SH-SY5Y (cell line): Measurements from ENCODE around the gene PLEKHO2.

Source experiments
- GATA2 ChIP-seq: IDR thresholded peaks from 2 replicates; pipeline ENCODE4 v1.6.1; 2011; ENCODE audit warnings: mild to moderate bottlenecking, low read depth, low read length
- GATA3 ChIP-seq: IDR thresholded peaks from 2 replicates; pipeline ENCODE4 v1.6.1; 2011; ENCODE audit warnings: low read depth, mild to moderate bottlenecking, low read length, moderate library complexity

- TF ChIP-seq GATA2 (peak; percentile 89), GATA3 (no peak; the same call in 1 of the 2 replicates)
Measured at GRCh38 chr15:64825431-64826294, 16.1 kb upstream of the PLEKHO2 start, which contains the start of gene PIF1.
